NCI-H2171 (cell line): Measurements from ENCODE around the gene SLC5A5.
"Not testable (repeated sequence)": the region's sequence is repeated elsewhere in the genome, so short reads cannot be mapped to it uniquely, and the experiment has no call there.

ENCODE experiments used
- DNase-seq: peaks from one replicate; lab custom pipeline; 2025; lab: John Stamatoyannopoulos, UW

Gene SLC5A5

GRCh38 chr19:17919122-17919521 lies 47.4 kb downstream of the SLC5A5 start:
- DNase-seq, result not testable (repeated sequence)

GRCh38 chr19:17920527-17920926 lies 48.8 kb downstream of the SLC5A5 start:
- DNase-seq, result no peak

- DNase-seq, result no peak
Observed at GRCh38 chr19:17922138-17922537, 50.4 kb downstream of the SLC5A5 start.

GRCh38 chr19:17926044-17926443 lies 54.3 kb downstream of the SLC5A5 start:
- DNase-seq, result no peak

- no peak for DNase-seq
Observed at GRCh38 chr19:17929056-17929455, 57.3 kb downstream of the SLC5A5 start.

GRCh38 chr19:17931532-17932191 lies 59.9 kb downstream of the SLC5A5 start:
- no peak for DNase-seq

GRCh38 chr19:17932485-17933338 lies 61.0 kb downstream of the SLC5A5 start, which contains the start of gene CCDC124:
Gene CCDC124, plus strand, starts transcription at chr19:17933015. Its CDS starts 3,406 bp downstream, at chr19:17936421.
- DNase-seq, result peak; percentile 91

- no peak for DNase-seq
Observed at GRCh38 chr19:17933414-17934129, 61.8 kb downstream of the SLC5A5 start.

GRCh38 chr19:17936379-17936778 lies 64.6 kb downstream of the SLC5A5 start:
- DNase-seq, result no peak

GRCh38 chr19:17937371-17937900 lies 65.7 kb downstream of the SLC5A5 start:
- DNase-seq, result no peak

- DNase-seq, result peak; percentile 42
Observed at GRCh38 chr19:17938092-17938845, 66.5 kb downstream of the SLC5A5 start.

GRCh38 chr19:17942181-17942580 lies 70.4 kb downstream of the SLC5A5 start:
- no peak for DNase-seq

GRCh38 chr19:17942582-17943273 lies 71.0 kb downstream of the SLC5A5 start:
- DNase-seq, result peak; percentile 61

GRCh38 chr19:17943274-17944221 lies 71.8 kb downstream of the SLC5A5 start:
- peak; percentile 82 for DNase-seq

- no peak for DNase-seq
Observed at GRCh38 chr19:17944301-17944700, 72.6 kb downstream of the SLC5A5 start.
